Muscle of leg (tissue), 11 donors: ENCODE measurements around the gene GGNBP2. TPM values are rescaled to one million over a fixed set of nuclear protein-coding genes. Genes with fewer than 3 reads are reported as not detected.

Experiments
- DNase-seq: peaks from one replicate; pipeline ENCODE4 v3.0.0; 2013
- H3K27ac ChIP-seq: one replicate; pipeline ENCODE4 v1.5.1; 2013; ENCODE audit warnings: mild to moderate bottlenecking, low read length, control low read depth
- H3K27me3 ChIP-seq: one replicate; pipeline ENCODE4 v1.6.1; 2013; ENCODE audit warnings: low read length; ENCODE audit not compliant: control insufficient read depth, insufficient read depth
- H3K36me3 ChIP-seq: one replicate; pipeline ENCODE4 v1.6.1; 2013; ENCODE audit warnings: low read length; ENCODE audit not compliant: control insufficient read depth, insufficient read depth
- H3K4me1 ChIP-seq: one replicate; pipeline ENCODE4 v1.6.1; 2013; ENCODE audit warnings: low read length; ENCODE audit not compliant: control insufficient read depth, insufficient read depth
- H3K4me3 ChIP-seq: one replicate; pipeline ENCODE4 v1.5.1; 2013; ENCODE audit warnings: low read length, control low read depth
- H3K9me3 ChIP-seq: replicated peaks from 2 replicates; pipeline ENCODE4 v1.6.1; 2013; ENCODE audit warnings: low read depth, low read length; ENCODE audit not compliant: control insufficient read depth
- WGBS: methylation state at CpG from one replicate; pipeline ENCODE4 v1.1.5; 2013; ENCODE audit warnings: missing lambda C conversion rate; ENCODE audit not compliant: insufficient coverage; 5-methylcytosine and 5-hydroxymethylcytosine counted together
- polyA plus RNA-seq, 8 donors: library from polyadenylated mRNA; unstranded; fragments of 120-200 nt; gene quantifications; one replicate each; pipeline versions ENCODE4 v1.2.1 to v1.2.3, GENCODE V29; 2013; ENCODE audit warnings: inconsistent platforms in 1 of 8, low replicate concordance in 1 of 8; ENCODE audit not compliant: insufficient read length in 8 of 8, insufficient read depth in 1 of 8
- total RNA-seq: library from RNA; stranded (reverse); fragments of 120-200 nt; gene quantifications from one replicate; pipeline ENCODE4 v1.2.4, GENCODE V29; 2013

GGNBP2 gene
- total and polyA plus RNA-seq, 9 donors: 47.0 to 68.1 (median 53.5) TPM

GRCh38 chr17:36609498-36609862 lies 64.8 kb downstream of the GGNBP2 start:
- DNase-seq: no peak
- no CpG with 5 or more reads among the region's 7 CpGs for WGBS
- Histone ChIP-seq H3K36me3 (no peaks in the 10 kb centered on the region), H3K9me3 (no peaks in the 10 kb centered on the region), H3K27me3 (peaks cover 9% of the 10 kb centered on the region), H3K4me3 (no peak overlapping the region), H3K4me1 (peaks cover 28% of the 10 kb centered on the region), H3K27ac (no peak overlapping the region)

- DNase-seq: no peak
- Histone ChIP-seq H3K27me3 (peaks cover 9% of the 10 kb centered on the region), H3K9me3 (no peaks in the 10 kb centered on the region), H3K4me1 (peaks cover 33% of the 10 kb centered on the region), H3K4me3 (no peak overlapping the region), H3K36me3 (no peaks in the 10 kb centered on the region), H3K27ac (no peak overlapping the region)
- 69% methylated on average over 4 of the region's 6 CpGs for WGBS
Measured at GRCh38 chr17:36610474-36610873, 65.8 kb downstream of the GGNBP2 start.

GRCh38 chr17:36611345-36612072 lies 66.8 kb downstream of the GGNBP2 start:
- H3K9me3 ChIP-seq: no peaks in the 10 kb centered on the region
- peaks cover 37% of the 10 kb centered on the region for H3K4me1 ChIP-seq
- no peak overlapping the region for H3K27ac ChIP-seq
- DNase-seq: peak; percentile 41
- WGBS: 62% methylated on average over 5 of the region's 9 CpGs
- no peak overlapping the region for H3K4me3 ChIP-seq
- no peaks in the 10 kb centered on the region for H3K36me3 ChIP-seq
- peaks cover 9% of the 10 kb centered on the region for H3K27me3 ChIP-seq

- no peaks in the 10 kb centered on the region for H3K36me3 ChIP-seq
- DNase-seq: no peak
- WGBS: 67% methylated on average over 3 of the region's 3 CpGs
- no peak overlapping the region for H3K4me3 ChIP-seq
- H3K27ac ChIP-seq: no peak overlapping the region
- H3K9me3 ChIP-seq: no peaks in the 10 kb centered on the region
- peaks cover 37% of the 10 kb centered on the region for H3K4me1 ChIP-seq
- H3K27me3 ChIP-seq: peaks cover 9% of the 10 kb centered on the region
Measured at GRCh38 chr17:36612323-36612722, 67.6 kb downstream of the GGNBP2 start.

GRCh38 chr17:36613155-36613554 lies 68.4 kb downstream of the GGNBP2 start:
- WGBS: 50% methylated on average over 2 of the region's 4 CpGs
- Histone ChIP-seq H3K9me3 (no peaks in the 10 kb centered on the region), H3K27ac (no peak overlapping the region), H3K4me1 (peaks cover 37% of the 10 kb centered on the region), H3K27me3 (peaks cover 9% of the 10 kb centered on the region), H3K4me3 (no peak overlapping the region), H3K36me3 (no peaks in the 10 kb centered on the region)
- no peak for DNase-seq

GRCh38 chr17:36614081-36614480 lies 69.4 kb downstream of the GGNBP2 start:
- Histone ChIP-seq H3K4me1 (peaks cover 29% of the 10 kb centered on the region), H3K27ac (no peak overlapping the region), H3K4me3 (no peak overlapping the region), H3K36me3 (no peaks in the 10 kb centered on the region), H3K9me3 (no peaks in the 10 kb centered on the region), H3K27me3 (peaks cover 9% of the 10 kb centered on the region)
- DNase-seq: no peak
- 72% methylated on average over 2 of the region's 7 CpGs for WGBS

GRCh38 chr17:36614933-36615332 lies 70.2 kb downstream of the GGNBP2 start:
- peaks cover 27% of the 10 kb centered on the region for H3K4me1 ChIP-seq
- H3K27ac ChIP-seq: no peak overlapping the region
- peaks cover 11% of the 10 kb centered on the region for H3K27me3 ChIP-seq
- WGBS: 10% methylated on average over 3 of the region's 5 CpGs
- no peaks in the 10 kb centered on the region for H3K9me3 ChIP-seq
- DNase-seq: peak; percentile 55
- no peak overlapping the region for H3K4me3 ChIP-seq
- H3K36me3 ChIP-seq: no peaks in the 10 kb centered on the region

GRCh38 chr17:36616061-36617029 lies 71.6 kb downstream of the GGNBP2 start:
- Histone ChIP-seq H3K4me1 (peaks cover 27% of the 10 kb centered on the region), H3K36me3 (no peaks in the 10 kb centered on the region), H3K9me3 (no peaks in the 10 kb centered on the region), H3K27me3 (peaks cover 13% of the 10 kb centered on the region), H3K4me3 (no peak overlapping the region), H3K27ac (no peak overlapping the region)
- DNase-seq: no peak
- WGBS: 85% methylated on average over 8 of the region's 16 CpGs

- H3K4me3 ChIP-seq: no peak overlapping the region
- H3K36me3 ChIP-seq: no peaks in the 10 kb centered on the region
- WGBS: 67% methylated on average over 1 of the region's 7 CpGs
- no peak for DNase-seq
- peaks cover 23% of the 10 kb centered on the region for H3K4me1 ChIP-seq
- H3K9me3 ChIP-seq: no peaks in the 10 kb centered on the region
- no peak overlapping the region for H3K27ac ChIP-seq
- H3K27me3 ChIP-seq: peaks cover 10% of the 10 kb centered on the region
Measured at GRCh38 chr17:36617773-36618172, 73.1 kb downstream of the GGNBP2 start.

GRCh38 chr17:36623281-36623680 lies 78.6 kb downstream of the GGNBP2 start:
- no CpG with 5 or more reads among the region's 3 CpGs for WGBS

More at GRCh38 chr17:36623281-36623680, 78.6 kb downstream of the GGNBP2 start:
- no peaks in the 10 kb centered on the region for H3K9me3 ChIP-seq
- H3K27me3 ChIP-seq: peaks cover 6% of the 10 kb centered on the region
- H3K27ac ChIP-seq: no peak overlapping the region
- no peaks in the 10 kb centered on the region for H3K36me3 ChIP-seq
- no peak overlapping the region for H3K4me3 ChIP-seq
- no peak for DNase-seq
- H3K4me1 ChIP-seq: no peaks in the 10 kb centered on the region
